ENCODE results near the gene BANK1. TPM values are rescaled to one million over a fixed set of nuclear protein-coding genes. Genes with fewer than 3 reads are reported as not detected.

Gene BANK1
- total and polyA plus RNA-seq, 2 of the 4 experiments (the other 2 are of a cell fraction): under 0.01 to 0.51 TPM

DNA sequence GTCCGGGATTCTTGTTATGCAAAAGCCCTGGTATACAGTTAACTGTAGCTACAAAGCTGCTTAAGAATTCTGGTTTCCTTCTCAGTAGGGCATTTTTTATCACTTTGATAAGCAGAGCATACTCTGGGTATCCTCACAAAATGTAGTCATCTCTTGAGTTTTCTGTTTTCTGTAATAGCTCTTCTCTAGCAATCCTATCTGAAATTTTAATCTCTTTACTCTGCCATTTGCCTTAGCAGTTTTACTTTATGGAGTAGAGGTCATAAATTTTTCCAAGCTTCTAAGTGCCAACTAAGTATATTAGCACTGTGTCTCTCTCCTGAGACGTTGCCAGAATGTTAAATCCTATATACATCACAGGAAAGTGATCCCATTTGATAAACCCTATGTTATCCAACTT is 28.0 kb upstream of the BANK1 start:
- no peak overlapping the region for H3K9ac ChIP-seq (ENCODE audit: low read depth, low read length)
- no peak overlapping the region for H4K8ac ChIP-seq (ENCODE audit: low read depth in 2 of 2, low read length in 2 of 2)
- no peak overlapping the region for H2BK15ac ChIP-seq (ENCODE audit: low read depth, low read length)
- no peak overlapping the region for H2AK5ac ChIP-seq (ENCODE audit: low read depth, low read length)
- POLR2A ChIA-PET (ENCODE audit: unreplicated experiment): no interaction called here
- BruUV-seq (replicated peaks): no TSS peak
- no peak overlapping the region for H2AFZ ChIP-seq (replicated peaks; ENCODE audit: low read length, poor library complexity)
- no peak for TF ChIP-seq CHD1 (IDR thresholded peaks at IDR 0.05; ENCODE audit: low read depth, low read length)
- TF ChIP-seq FOS (IDR thresholded peaks at IDR 0.05; ENCODE audit: low read depth, low read length): no peak
- no peak for TF ChIP-seq MAZ (IDR thresholded peaks at IDR 0.05; ENCODE audit: borderline replicate concordance, low read depth, low read length)
- TF ChIP-seq MXI1 (IDR thresholded peaks at IDR 0.05; ENCODE audit: borderline replicate concordance, low read depth, low read length): no peak
- TF ChIP-seq CEBPB (IDR thresholded peaks at IDR 0.05; ENCODE audit: low read depth, low read length): no peak
- TF ChIP-seq SMC3 (IDR thresholded peaks at IDR 0.05; ENCODE audit: low read depth, low read length): no peak
- no peak for TF ChIP-seq MAFK (IDR thresholded peaks at IDR 0.05; ENCODE audit: low read depth, low read length)
- TF ChIP-seq BHLHE40 (IDR thresholded peaks at IDR 0.05; ENCODE audit: low read depth, low read length): no peak
- no peak for TF ChIP-seq NFE2L2 (IDR thresholded peaks at IDR 0.05; ENCODE audit: low read depth, low read length)
- TF ChIP-seq RCOR1 (IDR thresholded peaks at IDR 0.05; ENCODE audit: insufficient replicate concordance, low read length): no peak
- no peak for TF ChIP-seq POLR2A (IDR thresholded peaks at IDR 0.05; ENCODE audit: low read depth, low read length)
- H3K56ac ChIP-seq (ENCODE audit: extremely low read depth, insufficient read depth, low read length): no peak overlapping the region
- in situ Hi-C loops (cut with MboI; ENCODE audit: low sequenced_read_pairs) (no loop called here), dilution Hi-C loops (cut with HindIII; ENCODE audit: low sequenced_read_pairs, unreplicated experiment) (no loop called here), intact Hi-C loops (cut with micrococcal nuclease) (no loop called here)
- no peaks in the 10 kb centered on the region for H3K36me3 ChIP-seq (ENCODE audit: control insufficient read depth, insufficient read depth, low read length)
- no peak overlapping the region for H3K4ac ChIP-seq (ENCODE audit: low read depth, low read length)
- no peaks in the 10 kb centered on the region for H3K27me3 ChIP-seq (ENCODE audit: control insufficient read depth, insufficient read depth, low read length)
- no peak overlapping the region for H3K27ac ChIP-seq (ENCODE audit: insufficient read depth, low read length)
- no peak overlapping the region for H2BK120ac ChIP-seq (ENCODE audit: low read depth, low read length)
- no peak overlapping the region for H4K91ac ChIP-seq (ENCODE audit: insufficient read depth, low read depth, low read length)
- WGBS, 2 experiments (ENCODE audit: extremely low coverage in 2 of 2, insufficient read length in 1 of 2): no CpG with 5 or more reads among the region's 2 CpGs
- H3K4me1 ChIP-seq (ENCODE audit: control insufficient read depth, insufficient read depth, low read length): no peaks in the 10 kb centered on the region
- ATAC-seq (ENCODE audit: low read depth): no peak
- H2BK20ac ChIP-seq (ENCODE audit: low read depth, low read length): no peak overlapping the region
- no peak overlapping the region for H3K23ac ChIP-seq (ENCODE audit: low read depth, low read length)
- no peak overlapping the region for H3K14ac ChIP-seq (replicated peaks; ENCODE audit: low read depth, low read length)
- no peak overlapping the region for H2AK9ac ChIP-seq (replicated peaks; ENCODE audit: low read depth, low read length, poor library complexity)
- no peak for DNase-seq
- no peak overlapping the region for H3K4me3 ChIP-seq (ENCODE audit: insufficient read depth, low read depth, low read length)
- no peaks in the 10 kb centered on the region for H4K20me1 ChIP-seq (ENCODE audit: insufficient read depth, low read length)
- no peak overlapping the region for H3K4me2 ChIP-seq (ENCODE audit: low read depth, low read length)
- H3K79me1 ChIP-seq (ENCODE audit: low read depth in 1 of 2, low read length in 2 of 2): no peaks in the 10 kb centered on the region
- H2BK5ac ChIP-seq (ENCODE audit: low read depth, low read length, poor library complexity, severe bottlenecking): no peak overlapping the region
- no peaks in the 10 kb centered on the region for H3K9me3 ChIP-seq (ENCODE audit: control insufficient read depth, insufficient read depth, low read length)
- H4K5ac ChIP-seq (ENCODE audit: low read depth, low read length): no peak overlapping the region
- H3K18ac ChIP-seq (ENCODE audit: low read depth, low read length): no peak overlapping the region
- CTCF ChIA-PET: no interaction called here
- H3K9me1 ChIP-seq (ENCODE audit: insufficient read depth, low read length): no peaks in the 10 kb centered on the region
